Effector CD8-positive, alpha-beta T cell (primary cell): ENCODE data around the gene TAL2.

Experiments
- DNase-seq: peaks from one replicate; lab custom pipeline; 2025; lab: John Stamatoyannopoulos, UW
- total RNA-seq, 4 experiments: gene quantifications; one replicate each; lab custom pipeline; 2026; lab: John Stamatoyannopoulos, UW

TAL2 gene
- 0 reads per million in 4 experiments for total RNA-seq

DNA sequence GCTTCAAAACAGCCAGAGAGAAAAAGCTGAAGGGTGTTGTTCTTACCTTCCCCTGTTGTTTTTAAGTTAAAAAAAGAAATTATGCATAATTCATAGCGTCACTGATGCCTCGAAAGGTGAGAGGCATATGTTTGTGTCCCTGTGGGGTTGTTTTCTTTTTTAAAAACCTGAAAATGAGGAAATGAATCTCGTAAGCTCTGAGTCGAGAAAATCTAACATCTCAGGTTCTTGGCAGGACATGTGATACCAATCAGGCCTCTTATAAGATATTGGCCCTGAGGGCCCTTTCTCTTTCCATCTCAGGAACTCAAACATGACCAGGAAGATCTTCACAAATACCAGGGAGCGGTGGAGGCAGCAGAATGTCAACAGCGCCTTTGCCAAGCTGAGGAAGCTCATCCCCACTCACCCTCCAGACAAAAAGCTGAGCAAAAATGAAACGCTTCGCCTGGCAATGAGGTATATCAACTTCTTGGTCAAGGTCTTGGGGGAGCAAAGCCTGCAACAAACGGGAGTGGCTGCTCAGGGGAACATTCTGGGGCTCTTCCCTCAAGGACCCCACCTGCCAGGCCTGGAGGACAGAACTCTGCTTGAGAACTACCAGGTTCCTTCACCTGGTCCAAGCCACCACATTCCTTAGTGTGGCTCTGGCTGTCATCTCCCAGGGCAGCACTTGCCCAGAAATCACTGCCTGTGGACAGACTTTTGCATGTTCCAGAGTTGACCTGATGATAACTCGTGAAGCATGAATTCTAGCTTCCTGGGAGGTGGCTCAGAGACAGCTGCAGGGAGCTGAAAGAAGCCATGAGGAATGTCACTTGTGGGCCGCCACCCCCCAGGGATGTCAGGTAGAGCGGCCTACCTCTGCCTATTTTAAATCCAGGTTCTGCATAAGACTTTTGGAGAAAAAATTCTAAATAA lies at the start of gene TAL2:
Gene TAL2, plus strand, starts transcription at position 274 of the 921 bp plus-strand sequence. Its CDS starts 40 bp downstream, at position 314.
- DNase-seq, result no peak

DNA sequence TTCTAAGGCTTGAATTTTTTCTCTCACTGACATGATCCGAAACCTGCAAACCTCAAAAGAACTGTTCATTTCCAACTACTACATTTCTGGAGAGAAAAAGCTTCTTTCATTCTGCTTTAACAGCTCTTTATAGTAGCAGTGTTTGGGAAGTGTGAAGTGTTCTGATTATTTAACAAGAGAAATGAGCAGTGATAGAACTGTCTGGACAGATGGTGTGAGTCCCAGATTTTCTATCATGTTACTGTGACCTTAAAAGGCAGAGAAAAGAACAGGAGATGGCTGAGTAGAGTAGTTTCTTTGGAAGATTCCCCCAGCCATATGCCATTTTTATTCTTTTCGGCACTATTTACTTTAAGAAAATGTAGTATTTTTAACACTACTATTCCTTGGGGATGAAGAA lies 41.3 kb upstream of the TAL2 start:
- DNase-seq, result no peak

DNA sequence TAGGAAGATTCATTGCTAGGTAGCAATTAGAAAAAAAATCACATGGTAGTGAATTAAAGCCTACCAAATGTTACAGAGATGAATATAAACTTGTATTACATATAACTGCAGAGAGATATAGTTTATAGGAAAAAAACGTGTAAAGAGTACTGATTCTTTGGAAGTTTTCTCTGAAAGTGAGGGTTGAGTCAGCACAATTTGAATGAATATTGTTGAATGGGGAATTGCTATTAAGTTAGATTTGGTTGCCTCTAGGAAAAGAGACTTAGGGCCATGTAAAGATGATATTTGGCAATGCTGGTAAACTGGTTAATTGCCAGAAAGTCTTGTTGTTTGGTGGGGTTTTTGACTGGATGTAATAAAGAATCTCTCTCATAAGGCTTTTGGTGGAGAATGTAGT lies 37.2 kb upstream of the TAL2 start:
- no peak for DNase-seq

DNA sequence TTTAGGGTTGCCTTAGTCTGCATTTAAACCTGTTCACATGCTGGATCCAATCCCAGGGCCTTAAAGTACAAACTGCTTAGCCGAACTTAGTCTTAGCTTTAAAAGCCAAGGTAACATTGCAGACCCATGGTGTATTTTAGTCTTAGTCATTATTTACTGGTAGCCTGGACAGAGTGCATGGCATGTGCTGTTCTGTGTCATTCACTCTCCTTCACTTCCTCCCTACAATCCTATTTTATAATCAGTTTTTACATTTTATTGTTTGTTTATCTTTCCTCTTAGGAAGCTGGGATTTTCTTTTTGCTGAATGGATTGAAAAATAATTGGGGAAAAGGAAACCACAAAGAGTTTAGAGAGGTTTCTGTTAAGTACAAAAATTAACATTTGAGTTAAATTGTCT lies 29.4 kb upstream of the TAL2 start:
- DNase-seq, result no peak

DNA sequence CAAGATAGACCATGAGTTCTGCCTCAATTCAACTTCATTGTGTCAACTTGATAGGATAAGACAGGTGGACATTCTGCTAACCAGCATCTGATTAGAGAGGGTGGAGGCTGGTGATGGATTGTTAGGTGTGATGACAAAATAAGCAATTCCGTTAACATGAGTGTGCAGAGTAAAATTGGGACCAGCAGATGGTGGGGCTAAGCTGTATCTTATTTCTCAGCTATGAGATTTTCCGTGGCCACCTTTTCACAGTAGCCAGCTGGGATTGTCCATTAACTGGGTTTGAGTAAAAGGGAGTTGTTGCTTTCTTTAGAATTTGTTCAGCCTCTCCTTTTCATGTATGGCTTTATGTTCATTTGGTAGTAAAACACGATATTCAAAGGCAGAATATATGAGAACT lies 28.8 kb upstream of the TAL2 start:
- no peak for DNase-seq

DNA sequence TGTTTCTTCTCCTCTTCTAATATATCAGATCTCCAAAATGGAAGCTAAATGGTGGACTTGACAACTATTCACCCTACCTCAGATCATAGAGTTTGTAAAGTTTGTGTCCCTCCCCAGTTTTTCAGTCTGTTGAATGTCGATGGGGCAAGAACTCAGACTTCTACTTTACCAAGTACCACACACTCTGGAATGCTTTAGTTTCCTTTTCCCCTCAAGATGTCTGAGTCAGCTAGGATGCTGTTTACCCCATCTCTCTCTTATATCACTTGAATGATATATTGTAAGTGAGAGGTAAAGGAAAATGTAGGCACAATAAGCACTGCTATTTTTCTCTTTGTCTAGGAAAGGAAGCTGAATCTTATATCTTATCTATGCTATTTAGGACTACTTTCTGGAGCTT lies 25.9 kb upstream of the TAL2 start:
- DNase-seq, result no peak

DNA sequence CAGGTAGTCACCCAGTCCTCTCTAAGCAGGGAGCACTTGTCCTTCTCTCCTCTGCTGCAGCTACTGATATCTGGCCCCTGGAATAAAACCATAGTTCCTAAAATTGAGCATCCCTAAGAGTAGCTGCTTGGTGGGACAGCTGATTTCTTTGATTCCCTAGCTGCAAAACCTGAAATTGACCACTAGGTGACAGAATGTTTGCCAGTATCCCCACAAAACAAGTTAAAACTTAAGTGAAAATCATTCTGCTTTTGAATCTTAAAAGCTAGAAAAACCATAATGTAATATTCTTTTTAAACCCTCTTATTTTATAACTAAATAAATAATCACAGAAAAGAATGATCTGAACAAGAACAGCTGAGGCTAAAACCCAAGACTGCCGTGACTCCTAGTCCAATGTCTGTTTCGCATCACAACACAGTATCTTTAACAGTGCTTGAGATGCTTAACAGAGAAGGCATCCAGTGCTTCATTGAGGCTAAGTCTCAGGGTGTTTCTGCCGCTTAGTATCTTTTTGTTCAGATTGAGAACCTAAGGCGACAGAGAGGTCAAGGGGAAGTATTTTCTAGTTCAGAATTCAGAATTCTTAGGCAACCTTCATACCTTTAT lies 24.4 kb upstream of the TAL2 start:
- DNase-seq, result no peak

DNA sequence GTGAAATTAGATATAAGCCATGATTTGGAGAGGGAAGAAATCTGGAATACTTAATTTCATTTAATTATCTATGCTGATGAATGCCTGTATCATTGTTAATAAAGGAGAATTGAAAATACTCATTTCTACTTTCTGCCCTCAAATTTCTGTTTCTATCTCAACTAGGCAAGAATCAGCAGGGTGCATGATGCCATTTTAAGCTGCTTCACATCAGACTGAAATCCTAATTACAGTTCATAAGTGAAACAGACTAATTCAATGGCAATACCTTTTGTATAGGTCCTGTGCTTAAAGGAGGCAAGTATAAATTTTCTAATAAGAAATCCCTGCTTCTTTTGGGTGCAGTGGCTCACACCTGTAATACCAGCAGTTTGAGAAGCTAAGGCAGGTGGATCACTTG lies 22.3 kb upstream of the TAL2 start:
- no peak for DNase-seq

DNA sequence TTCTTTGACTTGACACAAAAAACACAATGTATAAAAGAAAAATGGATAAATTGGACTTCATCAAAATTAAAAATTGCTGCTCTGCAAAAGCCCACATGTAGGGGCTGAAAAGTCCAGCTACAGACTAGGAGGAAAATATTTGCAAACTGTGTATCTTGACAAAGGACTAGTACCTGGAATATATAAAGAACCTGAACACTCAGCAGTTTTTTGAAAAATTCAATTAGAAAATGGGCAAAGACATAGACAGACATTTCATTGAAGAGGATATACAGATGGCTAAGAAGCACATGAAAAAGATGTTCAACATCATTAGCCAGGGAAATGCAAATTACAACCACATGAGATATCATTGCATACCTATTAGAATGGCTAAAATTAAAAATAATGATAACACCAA lies 18.5 kb upstream of the TAL2 start:
- DNase-seq, result no peak

DNA sequence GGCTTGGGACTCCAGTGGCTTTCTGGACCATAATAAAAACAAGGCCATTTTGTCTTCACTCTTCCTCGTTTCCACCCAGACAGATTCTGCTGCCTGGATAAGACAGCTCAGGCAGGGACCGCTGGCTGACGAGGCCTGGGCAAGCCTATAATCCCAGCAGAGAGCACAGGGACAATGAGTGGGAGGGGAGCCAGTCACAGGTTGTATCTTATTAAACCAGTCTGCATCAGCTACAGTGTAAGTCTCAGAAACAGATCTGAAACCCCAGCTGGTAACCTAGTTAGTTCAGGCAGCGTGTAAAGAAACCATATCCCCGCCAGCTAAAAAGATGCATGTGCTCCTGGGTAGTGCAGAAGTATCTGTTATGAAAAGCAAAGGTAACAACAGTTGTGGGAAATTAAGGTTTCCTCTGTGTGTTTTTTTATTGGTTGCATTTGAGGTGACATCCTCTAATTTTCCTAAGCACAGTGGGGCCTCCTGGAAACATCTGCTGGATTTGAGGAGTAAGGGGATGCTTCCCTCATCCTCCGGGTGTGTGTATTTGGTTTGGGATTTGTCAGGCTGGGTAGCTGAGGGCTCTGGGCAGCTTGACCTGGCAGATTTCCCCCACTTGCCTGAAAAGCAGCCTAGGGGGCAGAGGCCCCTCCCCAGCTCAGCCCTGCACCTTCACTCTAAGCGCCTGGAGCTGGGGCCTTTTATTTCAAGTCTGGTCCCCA lies 15.2 kb upstream of the TAL2 start:
- DNase-seq, result no peak

DNA sequence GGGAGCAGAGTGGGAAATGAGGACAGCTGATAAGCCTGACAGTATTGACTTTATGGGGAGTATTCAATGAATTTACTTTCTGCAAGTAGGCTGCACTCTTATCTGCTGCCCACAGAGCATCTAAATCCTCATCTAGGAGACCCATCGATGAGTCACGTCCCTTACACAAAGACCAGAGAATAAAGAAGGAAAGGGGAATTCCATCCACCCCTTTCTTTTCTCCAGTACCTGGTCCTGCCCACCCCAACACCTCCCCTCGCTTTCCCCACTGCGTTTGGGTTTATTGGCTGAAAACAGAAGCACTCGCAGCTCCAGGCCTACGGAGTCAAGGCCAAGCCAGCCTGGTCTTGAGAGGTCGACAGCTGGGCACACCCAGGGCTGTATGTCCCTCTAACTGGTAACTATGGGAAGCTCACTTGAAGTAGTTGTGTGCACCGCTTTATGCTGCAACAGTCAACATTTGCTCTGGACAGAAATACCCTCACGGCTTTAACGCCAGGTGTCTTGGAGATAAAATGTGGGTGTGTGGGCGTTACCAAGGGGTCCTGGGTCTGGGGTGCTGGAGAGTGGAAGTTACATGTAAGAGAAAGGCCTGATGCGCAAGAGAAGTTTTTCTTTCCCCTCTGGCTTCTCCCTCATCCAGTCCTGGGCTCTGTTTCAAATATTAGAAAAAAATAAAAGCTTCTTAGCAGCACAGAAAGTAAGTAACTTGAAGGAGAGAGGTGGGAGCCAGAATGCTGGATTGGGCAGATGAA lies 14.5 kb upstream of the TAL2 start:
- DNase-seq, result no peak

DNA sequence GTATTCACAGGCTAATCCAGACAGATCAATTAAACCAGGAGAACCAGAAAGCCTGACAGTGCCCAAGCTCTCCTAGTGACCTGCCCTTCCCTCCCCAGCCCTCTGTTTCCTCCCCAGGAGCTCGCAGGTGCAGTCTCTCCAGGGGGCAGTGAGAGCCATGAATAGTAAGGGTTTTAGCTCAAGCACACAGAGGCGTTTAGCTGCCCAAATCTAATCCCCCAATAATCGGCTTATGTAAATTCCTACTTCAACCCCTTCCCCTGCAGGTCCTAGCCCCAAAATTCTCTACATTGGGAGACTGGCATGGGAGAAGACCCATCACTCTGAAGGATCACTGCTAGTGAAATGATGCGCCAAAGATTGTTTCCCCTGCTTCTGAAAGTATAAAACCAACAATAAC lies 10.5 kb upstream of the TAL2 start:
- no peak for DNase-seq

DNA sequence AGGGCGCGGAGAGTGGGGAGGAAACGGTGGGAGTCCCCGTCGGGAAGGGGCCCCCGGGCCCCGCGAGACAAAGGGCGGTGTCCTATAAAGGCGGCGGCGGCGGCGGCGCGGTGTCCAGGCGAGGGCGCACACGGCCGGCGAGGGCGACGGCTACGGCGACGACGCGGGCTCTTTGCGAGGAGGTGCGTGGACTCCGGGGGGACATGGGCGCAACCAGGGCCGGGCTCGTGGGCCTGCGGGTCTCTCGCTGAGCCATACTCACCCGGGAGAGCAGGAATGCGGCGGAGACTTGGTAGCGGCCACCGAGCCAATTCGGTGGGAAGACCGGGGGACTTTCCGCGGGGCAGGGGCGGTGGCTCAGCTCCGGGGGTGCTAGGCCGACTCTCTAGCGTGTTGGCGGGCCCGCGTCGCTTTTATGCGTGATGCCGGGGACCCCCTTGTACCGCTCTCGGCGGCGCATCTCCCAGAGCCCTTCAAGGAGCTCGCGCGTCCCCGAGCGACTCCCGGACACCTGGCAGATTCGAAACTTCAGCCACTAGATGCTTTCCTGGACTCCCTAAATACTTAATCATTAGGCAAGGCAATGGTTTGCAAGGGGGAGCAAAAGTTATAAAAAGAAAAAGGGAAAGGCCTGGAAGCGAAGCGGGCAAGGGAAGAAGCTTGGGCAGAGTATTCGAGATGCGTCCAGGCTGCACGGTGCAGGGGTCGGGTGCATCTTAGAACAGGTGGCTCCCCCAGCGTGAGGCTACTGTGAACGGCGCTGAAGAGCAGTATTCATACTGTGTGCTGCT lies 5.9 kb upstream of the TAL2 start:
- no peak for DNase-seq

DNA sequence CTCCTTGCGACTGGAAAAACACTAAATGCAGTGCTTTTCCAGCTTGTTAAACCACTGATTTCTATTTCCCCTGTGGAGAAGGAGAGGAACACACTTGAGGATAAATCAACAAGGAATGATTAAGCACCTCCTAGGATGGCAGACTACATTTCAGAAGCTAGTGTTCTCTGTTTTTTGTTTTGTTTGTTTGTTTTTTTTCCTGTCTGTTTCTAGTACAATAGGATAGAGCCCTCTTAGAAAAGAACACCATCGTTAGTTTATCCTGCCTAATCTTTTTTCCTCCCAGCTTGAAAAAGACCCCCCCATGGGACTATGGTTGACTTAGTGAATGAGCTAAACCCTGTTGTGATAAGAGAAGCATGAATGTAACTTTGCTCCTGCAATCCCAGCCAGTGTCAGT lies 3.9 kb upstream of the TAL2 start:
- DNase-seq, result no peak

DNA sequence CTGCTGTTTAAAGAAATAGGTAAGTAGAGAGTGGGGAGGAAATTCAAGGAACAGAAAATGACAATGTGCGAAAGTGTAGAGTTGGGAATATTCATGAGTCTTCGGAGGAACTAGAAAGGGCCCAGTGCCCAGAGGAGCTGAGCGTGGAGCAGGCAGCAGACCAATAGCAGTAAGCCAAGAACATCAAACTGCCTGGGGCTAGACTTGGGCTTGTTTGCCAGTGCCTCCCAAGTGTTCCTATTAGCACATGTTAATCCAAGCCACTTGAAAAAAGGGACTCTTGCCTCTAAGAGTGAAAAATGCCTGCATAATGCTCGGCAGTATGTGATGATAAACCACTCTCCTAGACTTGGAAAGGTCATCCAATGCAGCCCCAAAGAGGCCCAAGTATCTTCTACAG lies 1.2 kb upstream of the TAL2 start:
- DNase-seq, result no peak

DNA sequence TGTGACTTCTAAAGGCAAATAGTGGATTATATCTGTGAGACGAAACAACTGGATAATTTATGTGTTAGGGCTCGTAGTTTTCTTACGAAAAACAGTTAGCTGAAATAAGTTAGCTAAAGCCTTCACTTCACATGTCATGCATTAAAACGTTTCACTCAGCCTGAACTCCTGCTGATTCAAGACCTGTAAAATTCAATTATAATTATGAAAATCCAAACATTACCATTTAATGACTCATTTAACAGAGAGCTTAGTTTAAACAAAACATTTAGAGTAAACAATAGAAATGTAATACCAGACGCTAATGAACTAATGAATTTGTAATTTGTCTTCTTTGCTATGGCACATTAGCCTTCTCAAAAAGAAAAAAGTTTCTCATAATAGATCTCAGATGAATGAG lies 1.7 kb downstream of the TAL2 start:
- DNase-seq, result no peak

DNA sequence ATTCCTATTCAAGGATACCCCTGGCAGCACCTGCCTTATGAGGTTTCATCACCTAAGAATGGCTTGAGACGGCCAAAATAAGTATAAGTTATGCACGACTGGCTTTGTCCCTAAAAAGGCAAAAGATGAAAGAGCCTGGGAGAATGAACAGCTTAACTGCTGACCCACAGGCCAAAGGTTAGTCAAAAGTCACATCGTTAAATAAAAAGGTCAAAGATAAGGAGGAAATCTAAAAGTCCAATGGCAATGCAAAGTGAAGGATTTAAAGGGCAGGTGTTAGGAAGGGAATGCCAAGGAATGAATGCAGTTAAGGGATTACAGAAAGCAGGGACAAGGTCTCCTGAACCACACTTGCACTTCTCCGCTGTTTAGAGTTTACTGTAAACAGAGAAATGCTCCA lies 5.6 kb downstream of the TAL2 start:
- DNase-seq, result no peak

DNA sequence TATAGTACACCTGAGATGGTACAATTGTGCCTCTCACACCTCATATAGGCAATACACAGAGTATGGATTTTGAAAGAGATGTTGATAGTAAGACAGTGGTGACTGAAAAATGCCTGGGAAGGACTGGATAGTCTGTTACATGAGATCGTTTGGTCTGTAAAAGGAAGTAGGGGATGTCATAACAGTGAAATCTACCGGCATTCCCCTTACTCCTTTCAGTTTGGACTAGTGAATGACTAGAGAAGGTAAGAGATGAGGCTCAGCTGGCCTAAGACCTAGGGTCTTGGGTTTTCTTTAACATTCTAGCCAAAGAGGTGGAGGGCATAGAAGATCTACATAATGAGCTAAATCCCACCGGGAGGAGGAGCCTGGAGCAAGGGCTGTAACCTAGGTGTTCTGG lies 8.1 kb downstream of the TAL2 start:
- no peak for DNase-seq

DNA sequence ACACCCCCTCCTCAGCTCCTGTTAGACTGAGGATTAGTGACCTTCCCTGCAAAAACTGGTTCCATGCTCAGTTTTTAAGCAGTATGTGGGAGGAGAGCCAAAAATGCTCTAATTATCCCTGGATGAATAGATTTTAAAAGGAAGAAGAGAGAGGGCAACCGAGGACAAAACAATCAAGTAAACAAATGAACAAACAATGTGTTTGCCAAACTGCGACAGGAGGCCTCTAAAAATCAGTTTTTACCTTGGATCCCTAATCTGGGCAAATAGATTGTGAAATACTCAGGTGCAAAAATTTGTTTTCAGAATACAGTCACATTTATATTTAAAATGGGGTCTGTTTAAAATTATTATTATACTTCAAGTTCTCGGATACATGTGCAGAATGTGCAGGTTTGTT lies 8.5 kb downstream of the TAL2 start:
- no peak for DNase-seq

DNA sequence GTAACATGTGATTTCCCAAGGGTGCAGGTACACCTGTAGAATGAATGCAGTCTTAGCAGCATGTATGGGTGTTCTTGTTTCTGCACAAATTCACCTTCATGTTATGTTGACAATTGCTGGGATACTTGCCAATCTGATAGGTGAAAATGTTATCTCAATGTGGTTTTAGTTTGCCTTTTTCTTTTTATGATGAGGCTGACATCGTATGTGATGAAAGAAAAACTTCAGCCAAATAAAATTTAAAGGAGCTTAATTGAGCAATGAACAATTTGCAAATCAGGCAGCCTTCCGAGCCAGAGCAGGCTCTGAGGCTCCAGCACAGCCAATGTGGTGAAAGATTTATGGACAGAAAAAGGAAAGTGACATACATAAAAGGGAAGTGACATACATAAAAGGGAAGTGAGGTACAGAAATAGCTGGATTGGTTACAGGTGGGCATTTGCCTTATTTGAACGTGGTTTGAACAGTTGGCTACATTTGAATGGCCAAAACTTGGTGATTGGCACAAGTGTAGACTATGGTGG lies 10.5 kb downstream of the TAL2 start:
- no peak for DNase-seq

DNA sequence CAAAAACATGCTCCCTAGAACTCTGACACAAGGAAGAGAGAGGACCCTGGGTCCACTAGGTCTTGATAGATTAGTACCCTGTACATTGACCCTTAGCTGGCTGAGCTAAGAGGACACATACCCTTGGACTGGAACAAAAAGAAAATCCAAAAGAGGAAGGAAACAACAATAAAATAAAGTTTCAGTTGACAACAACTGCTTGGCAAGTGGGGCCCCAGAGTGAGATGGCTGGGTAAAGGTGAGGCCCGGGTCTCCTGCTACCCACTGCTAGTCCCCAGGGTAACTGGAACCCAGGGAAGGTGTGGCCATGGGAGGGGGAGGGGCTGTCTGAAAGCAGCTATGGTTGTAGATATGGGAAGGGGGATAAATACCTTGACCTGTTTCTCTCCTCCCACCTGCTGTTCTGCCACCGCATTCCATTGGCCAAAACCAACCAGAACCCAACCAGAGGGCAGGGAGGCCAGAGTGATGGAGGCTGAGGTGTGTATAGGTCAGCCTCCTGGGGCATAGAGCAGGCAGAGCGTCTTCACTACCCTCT lies 11.7 kb downstream of the TAL2 start:
- no peak for DNase-seq
